ENCODE results near the gene DDX23. TPM values are rescaled to one million over a fixed set of nuclear protein-coding genes. Genes with fewer than 3 reads are reported as not detected.

The DDX23 gene
- total RNA-seq, 1 donor from 2014 or later = 37.2 TPM

- ATAC-seq (no peak), DNase-seq (ENCODE audit: missing footprints) (no peak)
- intact Hi-C loops (cut with DNase I) = no loop called here
Measured at GRCh38 chr12:48827513-48828096, 24.4 kb downstream of the DDX23 start.

GRCh38 chr12:48827026-48827425, 24.9 kb downstream of the DDX23 start:
- intact Hi-C loops (cut with DNase I) = no loop called here
- ATAC-seq (no peak), DNase-seq (ENCODE audit: missing footprints) (no peak)

DNA sequence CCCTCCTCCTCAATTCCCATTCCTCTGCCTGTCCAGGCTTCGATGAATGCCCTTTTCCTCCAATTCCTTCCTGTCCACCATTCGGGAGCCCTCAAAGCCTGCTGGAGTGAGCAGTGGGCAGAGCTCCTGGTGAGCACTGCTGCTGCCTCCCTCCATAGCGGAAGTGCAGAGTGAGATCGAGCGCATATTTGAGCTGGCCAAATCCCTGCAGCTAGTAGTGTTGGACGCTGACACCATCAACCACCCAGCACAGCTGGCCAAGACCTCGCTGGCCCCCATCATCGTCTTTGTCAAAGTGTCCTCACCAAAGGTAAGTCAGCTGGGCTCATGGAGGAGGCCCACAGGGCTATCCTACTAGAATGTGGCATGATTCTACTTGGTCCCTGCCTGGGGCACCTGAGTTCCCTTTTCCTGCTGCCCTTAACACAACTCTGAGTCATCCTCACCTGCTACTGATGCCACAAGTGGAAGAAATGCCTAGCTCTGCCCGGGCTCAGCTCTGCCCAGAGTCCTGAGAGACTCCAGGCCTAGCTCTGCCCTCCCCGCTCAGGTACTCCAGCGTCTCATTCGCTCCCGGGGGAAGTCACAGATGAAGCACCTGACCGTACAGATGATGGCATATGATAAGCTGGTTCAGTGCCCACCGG, 25.6 kb downstream of the DDX23 start:
- no peak for DNase-seq (ENCODE audit: missing footprints)
- intact Hi-C loops (cut with DNase I) = no loop called here
- no peak for ATAC-seq

- ATAC-seq = no peak
- intact Hi-C loops (cut with DNase I) = no loop called here
- no peak for DNase-seq (ENCODE audit: missing footprints)
Measured at GRCh38 chr12:48824905-48825304, 27.1 kb downstream of the DDX23 start.

DNA sequence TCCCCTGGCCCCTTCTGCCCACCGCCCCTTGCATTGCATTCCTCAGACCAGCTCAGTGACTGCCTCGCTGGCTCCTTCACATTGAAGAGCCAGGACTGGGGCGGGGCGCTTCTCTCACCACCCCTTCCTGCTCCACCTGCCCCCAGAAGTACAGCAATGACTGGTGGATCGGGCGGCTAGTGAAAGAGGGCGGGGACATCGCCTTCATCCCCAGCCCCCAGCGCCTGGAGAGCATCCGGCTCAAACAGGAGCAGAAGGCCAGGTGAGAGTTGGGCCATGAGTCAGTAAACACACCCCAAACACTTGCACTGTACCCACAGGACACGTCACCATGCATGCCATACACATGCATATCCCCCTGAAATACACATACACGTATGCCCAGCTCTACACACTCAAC, 27.9 kb downstream of the DDX23 start:
- no peak for DNase-seq (ENCODE audit: missing footprints)
- intact Hi-C loops (cut with DNase I) = no loop called here
- ATAC-seq = no peak

DNA sequence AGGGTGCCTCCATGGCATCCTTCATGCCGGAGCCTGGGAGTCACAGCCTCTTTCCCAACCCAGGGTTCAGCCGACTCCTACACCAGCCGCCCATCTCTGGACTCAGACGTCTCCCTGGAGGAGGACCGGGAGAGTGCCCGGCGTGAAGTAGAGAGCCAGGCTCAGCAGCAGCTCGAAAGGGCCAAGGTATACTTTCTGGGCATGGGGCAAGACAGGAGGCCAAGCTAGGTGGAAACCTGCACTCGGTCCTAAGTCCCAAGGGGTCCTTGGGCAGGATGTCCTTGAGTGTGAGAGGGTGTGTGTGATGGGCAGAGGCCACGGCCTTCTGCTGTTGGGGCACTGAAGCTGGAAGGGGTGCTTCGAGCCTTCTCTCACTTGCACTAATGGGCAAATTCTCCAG, 28.7 kb downstream of the DDX23 start:
- no peak for ATAC-seq
- DNase-seq (ENCODE audit: missing footprints) = no peak
- intact Hi-C loops (cut with DNase I) = no loop called here

DNA sequence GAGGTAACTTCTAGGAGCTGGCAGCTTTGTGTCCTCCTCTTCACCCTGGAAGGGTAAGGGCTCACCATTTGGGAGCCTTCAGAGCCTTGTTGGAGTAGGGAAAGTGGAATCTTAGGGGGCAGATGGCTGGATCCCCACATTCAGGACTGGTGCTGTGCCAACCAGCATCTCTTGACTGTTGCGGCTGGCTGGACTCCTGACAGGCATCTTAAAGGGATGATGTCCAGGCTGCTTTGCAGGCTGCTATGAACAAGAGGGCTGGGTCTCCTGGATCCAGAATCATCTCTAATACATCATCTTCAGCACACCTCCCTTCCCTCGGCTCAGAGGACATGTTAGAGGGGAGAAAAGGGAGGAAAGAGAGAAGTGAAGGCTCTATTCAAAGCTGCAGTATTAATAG, 29.3 kb downstream of the DDX23 start:
- DNase-seq (ENCODE audit: missing footprints) = no peak
- no peak for ATAC-seq

DNA sequence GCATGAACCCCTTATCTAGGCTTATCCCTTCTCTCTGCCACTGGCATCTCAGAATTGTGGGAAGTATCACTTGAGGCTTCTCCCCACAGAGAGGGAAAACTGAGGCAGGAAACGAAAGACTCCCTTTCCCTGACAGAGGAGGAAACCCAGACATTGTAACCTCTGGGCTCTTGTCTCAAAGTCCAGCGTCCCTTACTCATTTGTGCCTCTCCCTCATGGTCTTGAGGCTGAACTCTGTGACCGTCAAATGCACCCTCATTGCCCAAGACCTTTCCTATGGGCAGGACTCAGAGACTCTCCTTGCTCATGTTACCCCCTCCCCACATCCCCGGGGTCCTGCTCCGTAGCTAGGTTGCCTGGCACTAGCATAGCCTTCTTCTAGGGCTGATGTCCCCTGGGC, 29.8 kb downstream of the DDX23 start:
- no peak for DNase-seq (ENCODE audit: missing footprints)
- no peak for ATAC-seq
- intact Hi-C loops (cut with DNase I) = no loop called here

More for the DNA sequence above, 29.3 kb downstream of the DDX23 start:
- intact Hi-C loops (cut with DNase I) = no loop called here

DNA sequence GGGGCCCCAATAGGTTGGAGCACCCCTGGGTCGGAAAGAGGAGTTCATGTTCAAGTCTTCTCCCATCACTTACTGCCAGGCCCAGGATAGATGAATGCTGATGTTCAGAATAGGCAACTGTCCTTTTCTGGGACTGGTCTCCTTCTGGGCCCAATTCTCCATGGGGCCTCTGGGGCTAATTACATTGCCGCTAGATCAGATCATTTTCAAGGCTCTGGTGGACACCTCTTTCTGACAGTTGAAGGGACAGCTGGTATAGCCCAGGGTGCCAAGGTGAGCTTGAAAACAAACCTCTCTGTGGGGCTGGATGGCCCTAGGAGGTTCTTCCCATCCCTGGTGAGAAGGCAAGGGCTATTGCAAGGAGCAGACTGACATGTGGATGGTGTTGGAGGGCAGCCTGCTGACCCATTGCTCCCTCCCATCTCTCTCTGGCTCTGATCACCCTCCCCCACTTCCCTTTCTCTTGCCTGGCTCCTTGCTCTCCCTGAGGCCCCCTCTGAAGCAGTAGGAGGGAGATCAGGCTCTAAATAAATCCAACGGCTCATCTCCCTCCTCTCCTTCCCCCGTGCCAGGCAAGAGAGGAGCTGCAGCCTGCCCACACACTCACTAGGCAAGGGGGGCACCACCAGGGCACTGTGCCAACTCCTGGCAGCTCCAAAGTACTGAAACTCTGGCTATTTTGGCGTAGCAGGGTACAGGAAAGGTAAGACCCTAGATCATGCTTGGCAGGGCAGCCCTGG, 31.8 kb downstream of the DDX23 start:
- ATAC-seq (no peak), DNase-seq (ENCODE audit: missing footprints) (no peak)
- intact Hi-C loops (cut with DNase I) = no loop called here

DNA sequence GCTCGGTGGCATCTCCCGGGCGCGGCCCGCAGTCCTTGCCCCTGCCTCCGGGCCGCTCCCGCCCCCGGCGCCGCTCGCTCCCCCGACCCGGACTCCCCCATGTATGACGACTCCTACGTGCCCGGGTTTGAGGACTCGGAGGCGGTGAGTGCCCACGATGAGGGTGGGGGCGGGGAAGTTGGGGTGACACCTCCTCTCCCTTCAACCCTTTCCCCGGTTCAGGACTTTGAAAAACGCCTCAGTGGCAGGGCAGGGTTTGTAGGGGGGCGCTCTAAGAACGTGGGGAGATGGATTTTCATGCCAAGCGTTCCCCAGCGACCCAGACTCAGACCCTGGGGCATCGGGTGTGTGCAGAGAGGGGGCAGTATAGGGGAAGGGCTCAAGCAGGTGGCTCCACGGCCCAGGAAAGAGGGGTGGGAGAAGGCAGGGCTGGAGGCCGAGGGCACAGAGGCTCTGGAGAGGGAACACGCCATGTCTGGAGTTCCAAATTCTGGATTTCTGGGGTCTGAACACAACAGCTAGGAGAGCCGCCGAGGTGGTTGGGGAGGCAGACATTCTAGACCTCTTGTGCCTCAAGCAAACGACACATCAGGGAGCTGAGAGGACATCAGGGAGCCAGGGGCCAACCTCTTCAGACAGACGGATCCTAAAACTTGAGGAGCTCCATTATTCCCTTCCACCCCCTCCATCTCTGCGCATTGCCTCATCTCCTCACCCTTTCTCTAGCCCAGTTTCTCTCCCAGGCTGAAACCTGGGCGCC, 33.0 kb downstream of the DDX23 start:
- intact Hi-C loops (cut with DNase I) = no loop called here
- no peak for DNase-seq (ENCODE audit: missing footprints)
- no peak for ATAC-seq

DNA sequence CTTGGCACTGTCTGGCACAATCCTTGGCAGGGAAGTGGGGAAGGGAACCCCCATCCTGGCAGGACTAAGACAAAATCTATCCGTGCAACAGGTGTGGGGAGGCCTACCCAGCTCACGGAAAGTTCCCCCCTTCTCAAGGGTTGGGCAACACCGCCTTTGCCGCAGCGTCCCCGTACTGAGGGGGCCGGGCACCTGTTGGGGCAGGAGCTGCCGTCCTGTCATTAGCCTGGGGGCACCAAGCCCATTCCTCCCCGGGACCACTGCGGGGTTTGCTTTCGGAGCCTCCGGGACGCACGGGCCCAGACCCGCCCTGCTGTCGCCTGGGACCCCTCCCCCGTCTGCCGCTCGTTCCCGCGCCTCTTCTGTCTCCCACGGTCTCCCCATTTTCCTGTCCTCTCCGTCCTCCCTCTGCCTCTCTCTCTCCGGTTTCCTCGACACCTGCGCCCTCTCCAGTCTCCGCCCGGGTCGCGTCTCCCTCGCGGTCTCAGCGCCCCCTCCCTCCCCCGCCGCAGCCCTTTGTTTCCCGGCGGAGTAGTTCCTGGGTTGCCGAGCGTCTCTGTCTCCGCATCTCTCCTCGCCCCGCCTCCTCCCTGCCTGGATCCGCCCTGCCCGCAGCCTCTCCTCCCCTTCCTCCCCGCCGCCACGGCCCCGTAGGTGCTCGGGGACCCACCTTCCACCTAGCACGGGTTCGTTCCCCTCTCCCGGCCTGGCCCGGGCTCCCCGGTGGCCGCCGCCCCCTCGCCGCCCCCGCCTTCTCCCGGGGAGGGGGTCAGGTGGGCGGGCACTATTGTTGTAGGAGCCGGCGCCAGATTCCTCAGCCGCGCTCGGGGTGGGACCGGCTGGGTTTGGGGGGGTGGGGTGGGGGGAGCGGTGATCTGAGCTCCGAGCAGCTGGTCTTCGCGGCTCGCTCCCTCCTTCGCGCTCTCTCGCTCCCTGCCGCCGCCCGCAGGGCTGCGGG, 33.8 kb downstream of the DDX23 start, which contains the start of gene CACNB3:
CACNB3 (plus strand) TSS at position 624 of the 958 bp plus-strand sequence. CDS start 434 bp downstream, outside the sequence.
- DNase-seq (ENCODE audit: missing footprints) (peak; percentile 82), ATAC-seq (peak; percentile 20)
- intact Hi-C loops (cut with DNase I) = no loop called here

DNA sequence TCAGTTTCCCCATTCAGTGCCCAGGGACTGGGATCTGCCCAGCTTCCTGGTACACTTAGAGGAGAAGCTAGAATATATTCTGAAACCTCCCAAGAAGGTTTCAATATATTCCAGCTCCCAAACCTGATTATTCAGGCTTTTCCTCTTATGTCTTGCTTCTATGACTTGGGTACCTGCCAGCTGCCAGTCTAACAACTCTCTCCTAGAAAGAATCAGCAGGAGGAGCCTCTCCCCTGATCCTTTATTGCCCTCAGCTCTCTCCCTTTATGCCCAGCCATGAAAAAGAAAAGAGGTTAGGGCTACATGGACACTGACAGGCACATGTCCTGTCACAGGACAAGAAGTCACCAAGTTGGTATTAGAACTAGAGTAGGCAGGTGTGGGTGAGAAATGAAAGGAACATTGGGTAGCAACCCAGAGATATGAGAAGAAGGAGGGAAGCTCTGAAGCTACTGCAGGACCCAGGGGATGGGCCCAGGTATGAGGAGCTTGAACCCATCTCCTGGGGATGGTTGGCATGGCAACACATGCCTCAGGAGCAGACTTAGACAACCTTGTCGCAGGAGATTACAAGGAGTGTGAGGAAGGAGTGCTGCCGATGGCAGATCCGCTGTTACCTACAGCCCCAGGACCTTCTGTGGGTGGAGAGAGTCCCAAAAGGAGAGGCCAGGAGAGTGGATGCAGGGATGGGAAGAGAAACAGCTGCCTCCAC, 35.7 kb downstream of the DDX23 start:
- intact Hi-C loops (cut with DNase I) = no loop called here
- ATAC-seq (no peak), DNase-seq (ENCODE audit: missing footprints) (no peak)

GRCh38 chr12:48815126-48816110, 36.5 kb downstream of the DDX23 start:
- intact Hi-C loops (cut with DNase I) = no loop called here
- peak; percentile 86 for ATAC-seq
- peak; percentile 88 for DNase-seq (ENCODE audit: missing footprints)

DNA sequence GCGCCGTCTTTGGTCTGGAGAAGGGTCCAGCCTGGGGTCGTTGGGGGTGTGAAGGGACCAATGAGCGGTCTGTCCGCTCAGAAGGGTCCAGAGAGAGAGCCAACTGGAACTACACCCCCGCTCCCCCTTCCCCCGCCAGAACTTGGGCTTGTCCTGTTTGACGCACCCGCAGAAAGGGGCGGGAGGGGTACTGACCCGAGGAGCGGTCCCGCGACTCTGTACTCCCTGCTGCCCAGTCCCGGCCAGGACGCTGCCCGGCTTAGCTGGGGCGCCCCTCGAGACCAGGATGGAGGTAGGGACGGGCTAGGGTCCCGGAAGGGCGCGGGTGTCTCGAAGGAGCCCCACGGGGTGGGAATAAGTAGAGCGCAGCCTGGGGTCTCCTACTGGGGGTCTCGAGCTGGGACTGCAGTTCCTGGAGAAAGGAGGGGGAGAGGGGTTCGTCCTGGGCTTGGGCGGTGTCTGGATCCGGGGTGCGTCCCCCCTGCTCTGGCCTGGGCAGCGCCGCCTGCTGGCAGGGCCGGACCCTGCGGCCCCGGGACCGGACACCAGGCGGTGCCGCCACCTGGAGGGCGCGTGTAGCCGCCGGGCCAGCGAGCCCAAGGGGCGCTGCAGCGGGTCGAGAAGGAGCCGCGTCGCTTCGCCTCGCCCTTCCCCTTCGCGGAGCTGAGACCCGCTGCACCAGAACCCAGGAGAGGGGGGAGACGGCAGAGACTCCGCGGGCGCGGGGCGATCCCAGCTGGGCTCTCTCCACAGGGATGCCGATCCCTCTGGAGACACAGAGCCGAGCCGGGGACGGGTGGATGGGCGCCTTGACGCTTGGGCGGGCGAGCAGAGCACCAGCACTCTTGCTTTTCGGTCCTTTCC, 37.5 kb downstream of the DDX23 start:
- DNase-seq (ENCODE audit: missing footprints) = peak; percentile 93
- intact Hi-C loops (cut with DNase I) = no loop called here
- ATAC-seq = peak; percentile 89

GRCh38 chr12:48813465-48814261, 38.3 kb downstream of the DDX23 start:
- DNase-seq (ENCODE audit: missing footprints) = no peak
- intact Hi-C loops (cut with DNase I) = no loop called here
- ATAC-seq = no peak
